HL-60 (cell line): ENCODE measurements around the gene GRIP2.

ENCODE experiments used
- DNase-seq, 2 experiments: peaks; one replicate each; pipeline ENCODE4 v3.0.0-alpha.2; 2010 to 2020; ENCODE audit warnings: low read depth in 1 of 2, low spot score in 1 of 2
- H3K27ac ChIP-seq: fragments of 250-450 bp; sonication (Bioruptor Pico); replicated peaks from 2 replicates; pipeline ENCODE4 v1.5.1; 2020; ENCODE audit warnings: mild to moderate bottlenecking, moderate library complexity
- H3K27me3 ChIP-seq: fragments of 250-450 bp; sonication (Bioruptor Pico); 2 replicates; pipeline ENCODE4 v1.5.1; 2021; ENCODE audit warnings: mild to moderate bottlenecking, moderate library complexity; ENCODE audit not compliant: insufficient read depth, poor library complexity, severe bottlenecking
- H3K4me3 ChIP-seq: replicated peaks from 2 replicates; pipeline ENCODE4 v1.5.1; 2011; ENCODE audit warnings: mild to moderate bottlenecking, control low read depth, low read length; ENCODE audit not compliant: insufficient read depth
- CTCF ChIP-seq: IDR thresholded peaks from one replicate; pipeline ENCODE4 v1.5.1; 2011; ENCODE audit warnings: low read length, control low read depth, inconsistent platforms; ENCODE audit not compliant: insufficient read depth
- GABPA ChIP-seq: IDR thresholded peaks from 2 replicates; pipeline ENCODE4 v1.6.1; 2012; ENCODE audit warnings: low read depth
- POLR2AphosphoS5 ChIP-seq: IDR thresholded peaks from 2 replicates; pipeline ENCODE4 v1.6.1; 2012; ENCODE audit warnings: low read depth
- REST ChIP-seq: IDR thresholded peaks from 2 replicates; pipeline ENCODE4 v1.6.1; 2012; ENCODE audit warnings: low read depth; ENCODE audit not compliant: insufficient replicate concordance
- SPI1 ChIP-seq: IDR thresholded peaks from 2 replicates; pipeline ENCODE4 v1.6.1; 2012; ENCODE audit warnings: low read depth, mild to moderate bottlenecking, borderline replicate concordance

GRIP2 gene

GRCh38 chr3:14552041-14552648 lies 12.0 kb upstream of the GRIP2 start:
- DNase-seq, result no peak
- Histone ChIP-seq H3K27ac (no peak overlapping the region), H3K27me3 (peaks cover 20% of the 10 kb centered on the region), H3K4me3 (no peak overlapping the region)
- TF ChIP-seq REST, result no peak
- no peak for TF ChIP-seq GABPA
- TF ChIP-seq SPI1, result no peak
- no peak for TF ChIP-seq CTCF
- TF ChIP-seq POLR2AphosphoS5, result no peak

- no peak for TF ChIP-seq REST
- TF ChIP-seq GABPA, result no peak
- TF ChIP-seq POLR2AphosphoS5, result no peak
- TF ChIP-seq SPI1, result no peak
- no peak for TF ChIP-seq CTCF
- no peak for DNase-seq
These were observed 10.8 kb upstream of the GRIP2 start for GRCh38 chr3:14550651-14551611.

DNA sequence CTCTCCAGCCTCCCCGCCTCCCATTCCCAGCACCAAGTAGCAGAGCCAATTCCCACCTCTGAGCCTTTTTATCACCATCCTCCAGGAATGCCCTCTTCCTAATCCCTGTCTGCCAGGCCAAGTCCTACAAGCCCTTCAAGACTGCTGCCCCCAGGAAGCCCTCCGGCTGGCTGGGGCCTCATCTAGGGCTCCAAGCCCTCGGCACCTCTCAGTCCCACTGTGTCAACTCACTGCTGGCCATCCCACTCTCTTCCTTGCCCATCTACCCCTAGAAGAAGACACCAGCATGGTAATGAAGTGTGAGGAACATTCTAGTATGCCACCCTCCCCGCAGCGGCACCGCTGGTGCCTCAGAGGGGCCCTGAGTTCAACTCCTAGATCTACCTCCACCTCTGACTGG lies 10.0 kb upstream of the GRIP2 start:
- Histone ChIP-seq H3K27ac (no peak overlapping the region), H3K4me3 (no peak overlapping the region), H3K27me3 (peaks cover 5% of the 10 kb centered on the region)
- no peak for TF ChIP-seq REST
- no peak for TF ChIP-seq POLR2AphosphoS5
- TF ChIP-seq CTCF, result no peak
- TF ChIP-seq GABPA, result no peak
- TF ChIP-seq SPI1, result no peak
- no peak for DNase-seq

More at GRCh38 chr3:14550651-14551611, 10.8 kb upstream of the GRIP2 start:
- Histone ChIP-seq H3K27ac (no peak overlapping the region), H3K4me3 (no peak overlapping the region), H3K27me3 (peaks cover 9% of the 10 kb centered on the region)
